HG02973 (cell line): Measurements from ENCODE around the gene ZBTB49.

ENCODE experiments used
- ATAC-seq: cut with Tn5 transposase; IDR thresholded peaks from one replicate; pipeline ENCODE4 v1.9.1; 2021; ENCODE audit warnings: moderate library complexity; ENCODE audit not compliant: unreplicated experiment

ZBTB49 gene

DNA sequence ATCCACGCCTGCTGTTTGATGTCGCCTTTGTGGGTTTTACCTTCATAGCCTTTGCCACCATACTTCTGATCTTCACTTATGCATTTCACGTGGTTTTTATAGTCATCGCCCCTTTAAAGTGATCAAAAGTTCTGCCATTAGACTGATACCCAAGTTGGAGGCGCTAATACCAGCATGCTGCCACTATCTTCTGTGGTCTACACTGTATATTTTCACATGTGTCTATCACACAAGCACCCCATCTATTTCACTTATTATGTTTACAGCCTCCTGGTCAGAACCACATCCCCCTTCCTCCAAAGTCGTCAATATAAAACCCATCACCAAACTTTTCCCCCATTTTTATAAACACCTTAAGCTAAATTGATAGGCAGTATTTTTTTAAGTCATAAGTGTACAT is 8.3 kb upstream of the ZBTB49 start:
- no peak for ATAC-seq

DNA sequence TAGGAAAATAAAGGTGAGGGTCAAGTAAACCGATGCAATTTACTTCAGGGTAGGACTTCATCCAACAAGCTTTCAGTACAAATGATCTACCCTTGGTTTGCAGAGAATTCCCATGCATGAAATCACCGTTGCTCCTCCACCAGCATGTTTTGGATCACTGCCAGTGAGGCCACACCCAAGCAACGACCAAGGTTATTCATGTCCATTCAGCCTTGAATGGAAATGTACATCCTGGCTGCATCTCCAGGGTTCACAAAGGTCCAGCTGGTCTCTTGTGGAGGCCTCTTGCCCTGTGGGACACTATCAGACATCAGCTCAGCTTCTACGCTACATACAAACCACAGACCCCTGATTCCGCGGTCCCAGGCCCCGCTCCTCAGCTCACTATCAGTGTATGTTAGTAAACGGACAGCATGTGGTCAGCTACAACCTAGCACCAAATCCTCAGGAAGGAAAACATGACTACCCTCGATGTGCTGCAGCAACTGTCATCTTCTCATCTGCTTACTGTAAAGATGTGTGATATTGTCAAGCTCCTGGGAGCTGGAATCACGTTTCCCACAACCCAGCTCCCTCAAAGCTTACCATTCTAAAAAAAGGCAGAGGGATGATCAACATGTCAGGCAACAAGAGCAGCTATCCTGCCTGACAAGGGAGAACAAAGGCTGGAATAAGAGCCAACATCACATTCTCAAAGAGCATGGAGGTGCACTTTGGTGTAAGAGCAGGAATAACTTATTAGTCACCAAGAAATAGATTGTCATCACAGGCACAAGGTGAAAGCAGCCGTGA is 5.0 kb upstream of the ZBTB49 start:
- no peak for ATAC-seq

DNA sequence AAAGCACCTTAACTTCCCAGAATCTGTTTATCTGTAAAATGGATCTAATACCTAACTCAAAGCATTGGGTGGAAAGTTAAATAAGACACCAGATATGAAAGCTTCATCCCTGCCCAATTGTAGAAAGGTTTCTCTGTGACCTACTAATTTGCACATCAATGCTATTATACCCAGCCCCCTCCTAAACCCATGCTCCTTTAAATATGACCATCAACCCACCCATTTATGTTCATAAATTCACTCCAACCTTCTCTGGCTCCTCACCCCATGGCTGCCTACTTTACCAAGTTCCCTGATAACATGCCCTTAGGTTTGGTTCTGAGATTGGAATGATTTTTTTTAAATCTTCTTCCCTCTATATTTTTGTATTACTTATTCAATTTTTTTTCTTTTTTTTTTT is 2.0 kb upstream of the ZBTB49 start:
- no peak for ATAC-seq

DNA sequence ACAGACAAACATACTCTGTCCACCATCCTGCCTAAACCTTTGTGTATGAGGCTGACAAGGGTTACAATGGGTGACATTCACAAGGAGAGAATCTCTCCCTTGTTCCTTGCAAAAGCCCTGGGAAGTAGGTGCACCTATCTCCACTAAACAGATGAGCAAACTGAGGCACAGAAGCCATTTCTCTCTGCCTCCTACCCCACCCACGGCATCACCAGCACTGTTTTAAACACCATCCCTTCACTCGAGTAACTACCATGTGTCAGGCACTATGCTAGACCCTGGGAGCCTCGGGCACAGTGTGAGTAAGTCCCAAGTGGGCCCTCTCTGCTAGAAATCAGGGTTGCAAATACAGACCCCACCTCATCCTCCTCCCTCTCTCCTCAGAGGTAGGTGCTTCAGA is 996 bp upstream of the ZBTB49 start:
- no peak for ATAC-seq

GRCh38 chr4:4289597-4289940 is 482 bp upstream of the ZBTB49 start:
- peak; percentile 10 for ATAC-seq

- no peak for ATAC-seq
Observed at GRCh38 chr4:4293279-4293678, 3.2 kb downstream of the ZBTB49 start.

- ATAC-seq: no peak
Observed at GRCh38 chr4:4296283-4296846, 6.3 kb downstream of the ZBTB49 start.

- no peak for ATAC-seq
Observed at GRCh38 chr4:4299006-4299405, 9.0 kb downstream of the ZBTB49 start.

- ATAC-seq: no peak
Observed at GRCh38 chr4:4302001-4302400, 11.9 kb downstream of the ZBTB49 start.

- no peak for ATAC-seq
Observed at GRCh38 chr4:4302416-4302815, 12.4 kb downstream of the ZBTB49 start.

DNA sequence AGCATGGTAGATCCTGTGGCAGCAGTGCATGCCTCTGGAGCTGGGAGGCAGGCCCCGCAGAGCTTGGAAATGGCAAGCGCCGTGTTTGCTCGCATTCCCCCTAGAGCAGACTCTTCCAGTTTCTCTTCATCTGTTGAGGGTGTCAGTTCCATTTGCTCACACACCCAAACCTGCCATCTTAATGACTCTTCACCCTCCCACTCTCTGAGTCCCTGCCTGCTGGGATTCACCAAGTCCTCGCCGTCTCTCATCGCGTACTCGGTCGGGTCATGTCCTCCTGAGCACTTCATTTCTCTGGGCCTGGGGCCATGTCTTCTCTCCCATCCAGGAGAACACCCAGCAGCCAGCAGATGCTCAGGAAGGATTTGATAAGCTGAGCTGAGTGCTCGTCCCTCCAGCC is 16.9 kb downstream of the ZBTB49 start:
- ATAC-seq: no peak

DNA sequence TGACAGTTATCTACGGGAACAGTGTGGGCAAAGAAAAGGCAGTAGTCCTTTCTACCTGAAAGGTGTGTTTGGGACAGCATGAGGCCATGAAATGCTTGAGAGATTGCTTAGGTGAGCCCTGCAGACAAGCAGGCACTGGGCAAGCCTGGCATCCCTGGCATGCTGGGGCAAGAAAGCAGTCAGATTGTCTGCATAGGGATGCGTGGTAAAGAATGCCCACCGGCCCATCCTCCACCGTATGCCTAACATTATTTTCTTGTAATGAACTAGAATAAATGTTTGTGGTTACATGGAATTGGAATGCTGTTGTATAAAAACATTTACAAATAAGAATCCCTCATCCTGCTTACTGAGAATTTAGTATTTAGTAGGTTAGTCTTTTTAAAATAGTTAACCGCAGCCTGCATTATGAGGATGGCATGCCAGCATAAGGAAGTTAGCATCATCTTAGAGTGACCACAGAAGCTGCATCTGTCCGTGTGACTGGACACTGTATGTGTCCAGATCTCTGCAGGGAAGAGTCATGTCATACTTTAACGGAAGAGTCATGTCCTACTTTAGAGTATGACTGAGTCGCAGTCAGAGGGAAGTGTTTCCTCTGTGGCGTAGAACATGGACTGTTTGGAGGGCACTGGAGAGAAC is 18.9 kb downstream of the ZBTB49 start:
- no peak for ATAC-seq

- no peak for ATAC-seq
Observed at GRCh38 chr4:4311193-4311592, 21.1 kb downstream of the ZBTB49 start.

DNA sequence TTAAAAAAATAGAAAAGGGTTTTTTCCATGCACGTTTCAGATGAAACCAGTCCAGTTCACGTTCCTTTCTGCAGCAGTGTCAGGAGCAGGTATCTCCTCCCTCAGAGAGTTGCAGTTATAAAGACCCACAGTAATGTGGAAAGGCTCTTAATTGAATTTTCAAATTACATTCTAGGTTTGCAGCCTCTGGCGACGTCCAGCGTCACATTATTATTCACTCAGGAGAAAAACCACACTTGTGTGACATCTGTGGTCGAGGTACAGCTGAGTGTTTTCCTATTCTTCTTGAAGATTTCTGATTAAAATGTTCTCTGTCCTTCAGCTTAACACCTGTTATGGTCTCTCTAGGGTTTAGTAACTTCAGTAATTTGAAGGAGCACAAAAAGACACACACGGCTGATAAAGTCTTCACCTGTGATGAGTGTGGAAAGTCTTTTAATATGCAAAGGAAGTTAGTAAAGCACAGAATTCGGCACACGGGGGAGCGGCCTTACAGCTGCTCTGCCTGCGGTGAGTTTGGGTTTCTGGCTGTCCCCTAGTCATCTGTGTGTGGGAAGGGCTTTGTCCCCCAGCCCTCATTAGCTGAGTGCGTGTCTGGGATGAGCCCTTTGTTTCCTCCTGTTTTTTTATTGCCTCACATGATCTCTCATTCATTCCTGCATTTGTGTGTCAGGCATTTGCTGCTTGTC is 25.6 kb downstream of the ZBTB49 start:
- no peak for ATAC-seq

- no peak for ATAC-seq
Observed at GRCh38 chr4:4316150-4316495, 26.1 kb downstream of the ZBTB49 start.

DNA sequence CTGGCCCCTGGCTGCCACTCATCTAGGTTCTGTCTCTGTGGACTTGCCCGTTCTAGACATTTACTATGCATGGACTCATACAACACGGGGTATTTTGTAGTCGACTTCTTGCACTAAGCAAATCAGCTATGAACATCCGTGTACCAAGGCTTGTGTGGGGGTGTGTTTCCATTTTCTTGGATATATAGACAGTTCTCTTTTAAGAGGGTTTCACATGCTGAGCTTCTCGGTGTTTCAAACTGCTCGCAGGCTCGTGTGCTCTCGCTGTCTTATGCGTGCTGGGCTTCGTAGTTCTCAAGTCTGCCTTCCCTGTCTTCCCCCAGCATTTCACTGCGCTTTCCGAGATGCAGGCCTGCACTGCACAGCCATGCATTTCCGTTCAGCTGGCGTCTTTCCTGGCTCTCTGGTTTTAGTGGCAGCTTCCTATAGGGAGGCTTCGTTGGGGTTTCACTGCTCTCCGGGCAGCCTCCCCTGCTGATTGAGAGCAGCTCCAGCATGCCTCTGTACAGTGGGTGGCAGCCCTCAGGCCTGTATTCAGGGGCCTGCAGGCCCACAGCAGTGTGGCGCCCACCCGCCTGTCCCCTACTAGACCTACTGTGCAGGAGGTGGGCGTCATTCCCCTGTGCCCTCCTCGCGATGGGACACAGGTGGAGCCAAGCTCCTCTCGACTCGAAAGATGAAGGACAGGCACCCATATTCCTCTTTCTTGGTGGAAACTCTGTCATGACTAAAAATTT is 27.6 kb downstream of the ZBTB49 start:
- no peak for ATAC-seq

DNA sequence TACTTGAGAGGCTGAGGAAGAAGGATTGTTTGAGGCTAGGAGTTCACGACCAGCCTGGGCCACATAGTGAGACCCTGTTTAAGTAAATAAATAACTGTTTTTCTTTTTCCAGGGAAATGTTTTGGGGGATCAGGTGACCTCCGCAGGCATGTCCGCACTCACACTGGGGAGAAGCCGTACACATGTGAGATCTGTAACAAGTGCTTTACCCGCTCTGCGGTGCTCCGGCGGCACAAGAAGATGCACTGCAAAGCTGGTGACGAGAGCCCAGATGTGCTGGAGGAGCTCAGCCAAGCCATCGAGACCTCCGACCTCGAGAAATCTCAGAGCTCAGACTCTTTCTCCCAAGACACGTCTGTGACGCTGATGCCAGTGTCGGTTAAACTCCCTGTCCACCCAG is 30.5 kb downstream of the ZBTB49 start:
- ATAC-seq: no peak

- no peak for ATAC-seq
Observed at GRCh38 chr4:4320951-4321714, 31.1 kb downstream of the ZBTB49 start.

DNA sequence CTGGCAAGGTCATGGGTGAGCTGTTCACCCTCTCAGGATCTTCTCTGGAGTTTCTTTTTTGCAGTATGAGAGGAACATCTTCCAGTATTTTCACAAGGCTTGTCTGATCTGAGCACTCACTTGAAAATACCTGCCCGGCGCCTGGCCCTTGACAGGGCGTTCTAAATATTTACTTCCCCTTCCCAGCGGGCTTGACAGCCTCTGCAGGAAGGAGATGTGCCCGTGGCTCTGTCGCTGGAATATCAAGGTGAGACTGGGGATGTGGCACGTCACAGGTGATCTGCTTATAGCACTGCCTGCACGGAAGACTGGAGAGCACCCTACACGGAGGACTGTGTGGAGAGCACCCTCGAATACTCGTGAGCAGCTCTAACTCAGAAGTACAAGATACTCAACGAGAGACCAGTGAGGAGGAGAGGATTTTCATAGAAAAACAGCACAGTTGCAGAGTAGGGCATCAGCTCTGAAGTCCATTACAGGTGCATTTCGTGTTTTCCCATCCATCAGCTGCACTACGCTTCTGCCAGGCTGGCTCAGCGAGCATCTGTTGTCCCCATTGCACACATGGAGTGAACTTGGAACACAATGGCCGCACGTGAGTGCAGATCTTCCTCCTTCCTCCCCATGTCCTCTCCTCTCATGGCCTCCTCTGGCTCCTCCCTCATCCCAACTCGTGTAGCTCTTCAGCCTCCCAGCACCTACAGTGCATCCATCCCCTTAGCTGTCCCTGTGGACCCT is 32.1 kb downstream of the ZBTB49 start:
- ATAC-seq: no peak
